K562 (cell line): Measurements from ENCODE around the gene KHSRP. TPM values are rescaled to one million over a fixed set of nuclear protein-coding genes. Genes with fewer than 3 reads are reported as not detected.
A peak's percentile ranks its signal among the peaks of the same experiment; 100 is the strongest.

Experiments
- BRD4 ChIP-seq: fragments of 200-600 bp; sonication (generic); IDR thresholded peaks from 2 replicates; pipeline ENCODE4 v1.6.1; 2017; ENCODE audit warnings: inconsistent platforms
- BRF2 ChIP-seq: IDR thresholded peaks from 3 replicates; pipeline ENCODE4 v1.6.1; 2011; ENCODE audit warnings: borderline replicate concordance, mild to moderate bottlenecking; ENCODE audit not compliant: insufficient read length, insufficient read depth
- CBX8 ChIP-seq: fragments of 200-600 bp; sonication (generic); IDR thresholded peaks from 2 replicates; pipeline ENCODE4 v1.6.1; 2012; ENCODE audit warnings: borderline replicate concordance, mixed run types, low read depth, mild to moderate bottlenecking, moderate library complexity, mixed read lengths, low read length, control low read depth, inconsistent platforms; ENCODE audit not compliant: poor library complexity, severe bottlenecking; ENCODE audit errors: extremely low read depth
- CHD2 ChIP-seq: IDR thresholded peaks from 2 replicates; pipeline ENCODE4 v1.6.1; 2011; ENCODE audit warnings: low read depth, low read length
- CSDE1 ChIP-seq, 2 experiments: fragments of 450-650 bp; IDR thresholded peaks; 2 replicates each; pipeline ENCODE4 v1.6.1; 2016; ENCODE audit warnings: mild to moderate bottlenecking in 1 of 2
- CUX1 ChIP-seq: fragments of 200-800 bp; sonication (Bioruptor generic); IDR thresholded peaks from 2 replicates; pipeline ENCODE4 v1.6.1; 2016; ENCODE audit warnings: missing genetic modification characterization, missing compliant biosample characterization
- FOSL1 ChIP-seq: fragments of 200-800 bp; sonication (Bioruptor generic); conservative IDR thresholded peaks from 2 replicates; pipeline ENCODE4 v1.6.1; 2016; ENCODE audit warnings: missing genetic modification characterization, missing compliant biosample characterization
- GABPB2 ChIP-seq: fragments of 250-450 bp; sonication (Bioruptor Pico); conservative IDR thresholded peaks from 2 replicates; pipeline ENCODE4 v1.5.1; 2021; ENCODE audit warnings: mild to moderate bottlenecking
- GATAD2A ChIP-seq: fragments of 450-650 bp; IDR thresholded peaks from 2 replicates; pipeline ENCODE4 v1.6.1; 2017
- HIVEP1 ChIP-seq: fragments of 250-450 bp; sonication (Bioruptor Pico); IDR thresholded peaks from 2 replicates; pipeline ENCODE4 v1.4.0; 2020; ENCODE audit warnings: mild to moderate bottlenecking
- LARP7 ChIP-seq: fragments of 450-650 bp; IDR thresholded peaks from 2 replicates; pipeline ENCODE4 v1.6.1; 2016
- MITF ChIP-seq: IDR thresholded peaks from 2 replicates; pipeline ENCODE4 v1.6.1; 2014; ENCODE audit warnings: antibody characterized with exemption
- POLR3G ChIP-seq: IDR thresholded peaks from 2 replicates; pipeline ENCODE4 v1.6.1; 2011; ENCODE audit not compliant: insufficient read length, insufficient replicate concordance; ENCODE audit errors: extremely low read depth
- POU5F1 ChIP-seq: fragments of 150-350 bp; IDR thresholded peaks from 2 replicates; pipeline ENCODE4 v1.6.1; 2014; ENCODE audit warnings: borderline replicate concordance, low read length, low read depth, mild to moderate bottlenecking; ENCODE audit not compliant: partially characterized antibody
- RUNX1 ChIP-seq: sonication (generic); IDR thresholded peaks from 2 replicates; pipeline ENCODE4 v1.6.1; 2016; ENCODE audit warnings: antibody characterized with exemption, low read depth
- SIRT6 ChIP-seq: IDR thresholded peaks from one replicate; pipeline ENCODE4 v1.6.1; 2012; ENCODE audit warnings: low read depth, mild to moderate bottlenecking, control low read depth, inconsistent platforms, low read length, moderate library complexity
- SP2 ChIP-seq: IDR thresholded peaks from 2 replicates; pipeline ENCODE4 v1.6.1; 2011; ENCODE audit warnings: mild to moderate bottlenecking, low read depth, low read length, moderate library complexity; ENCODE audit not compliant: poor library complexity, severe bottlenecking; ENCODE audit errors: extremely low read depth
- THAP7 ChIP-seq: fragments of 250-450 bp; sonication (Bioruptor Pico); IDR thresholded peaks from 2 replicates; pipeline ENCODE4 v1.5.0; 2021
- ZC3H8 ChIP-seq: fragments of 450-650 bp; IDR thresholded peaks from 2 replicates; pipeline ENCODE4 v1.6.1; 2017
- ZNF146 ChIP-seq: IDR thresholded peaks from one replicate; pipeline ENCODE4 v1.6.1; 2018; ENCODE audit warnings: missing compliant biosample characterization; ENCODE audit not compliant: unreplicated experiment
- ZNF197 ChIP-seq: fragments of 200-800 bp; sonication (Bioruptor generic); IDR thresholded peaks from 2 replicates; pipeline ENCODE4 v1.6.1; 2016; ENCODE audit warnings: low read depth, missing genetic modification characterization, missing compliant biosample characterization
- ZNF253 ChIP-seq: fragments of 250-450 bp; sonication (Bioruptor Pico); conservative IDR thresholded peaks from 2 replicates; pipeline ENCODE4 v1.6.1; 2021; ENCODE audit warnings: mild to moderate bottlenecking
- ZNF77 ChIP-seq: fragments of 250-450 bp; sonication (Bioruptor Pico); IDR thresholded peaks from 2 replicates; pipeline ENCODE4 v1.5.0; 2020
- polyA plus RNA-seq, 8 experiments: library from polyadenylated mRNA; depleted of rRNA in 4 of 8; stranded (reverse) in 5 of 8; unstranded in 3 of 8; fragments of >200 nt; fragmentation: Nextera tagmentation in 2 of 8; fragmentation: Illumina TruSeq in 1 of 8; extraction: Ambion mirVana in 2 of 8; extraction: Trizol in 1 of 8; gene quantifications; 2 replicates each; pipeline versions ENCODE4 v1.2.1 to v1.2.3, GENCODE V29; 2011 to 2014; ENCODE audit warnings: inconsistent platforms in 1 of 8, missing spikeins in 1 of 8
- total RNA-seq, 7 experiments: library from RNA; depleted of rRNA in 6 of 7; stranded (reverse); fragments of >200 nt in 6 of 7; fragmentation: Illumina TruSeq in 2 of 7; extraction: Trizol in 2 of 7; gene quantifications; 2 replicates each; pipeline versions ENCODE4 v1.2.1 to v1.2.3, GENCODE V29; 2011 to 2021; ENCODE audit warnings: low replicate concordance in 1 of 7

KHSRP gene
- total and polyA plus RNA-seq, 9 of the 15 experiments (the other 6 are each of a cell fraction or from before 2014, with no cell fraction given) = 4.2 to 564 (median 139) TPM

GRCh38 chr19:6372594-6373095 lies 52.0 kb downstream of the KHSRP start, which contains the start of gene ALKBH7 (continued):
- TF ChIP-seq HIVEP1 (CRISPR knock-in tag) = no peak
- no peak for TF ChIP-seq BRF2
- TF ChIP-seq CBX8 = no peak
- TF ChIP-seq GATAD2A = 0 out of 2 replicates have a peak, but pooled peaks have one; percentile 26
- no peak for TF ChIP-seq LARP7
- TF ChIP-seq ZNF77 (CRISPR knock-in tag) = no peak
- TF ChIP-seq SP2 = peak; percentile 97
- no peak for TF ChIP-seq CUX1 (CRISPR knock-in tag)
- TF ChIP-seq THAP7 = no peak
- no peak for TF ChIP-seq SIRT6
- no peak for TF ChIP-seq POU5F1
- no peak for TF ChIP-seq POLR3G
- no peak for TF ChIP-seq ZC3H8
- no peak for TF ChIP-seq GABPB2 (CRISPR knock-in tag)
- TF ChIP-seq ZNF146 = no peak
- no peak for TF ChIP-seq RUNX1
- no peak for TF ChIP-seq BRD4
- TF ChIP-seq MITF = no peak
- no peak for TF ChIP-seq ZNF253 (CRISPR knock-in tag)
- no peak for TF ChIP-seq ZNF197 (CRISPR knock-in tag)
- TF ChIP-seq FOSL1 (tag) = no peak
- TF ChIP-seq CHD2 = peak; percentile 95
- no peak for TF ChIP-seq CSDE1 (IDR thresholded peaks at IDR 0.05)
